ENCODE results near the gene DIS3.

DIS3 gene

GRCh38 chr13:72726726-72727416 is 54.8 kb downstream of the DIS3 start:
- TF ChIP-seq, protein P1, sequence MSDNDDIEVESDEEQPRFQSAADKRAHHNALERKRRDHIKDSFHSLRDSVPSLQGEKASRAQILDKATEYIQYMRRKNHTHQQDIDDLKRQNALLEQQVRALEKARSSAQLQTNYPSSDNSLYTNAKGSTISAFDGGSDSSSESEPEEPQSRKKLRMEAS (IDR thresholded peaks at IDR 0.05) = peak; percentile 77
- TF ChIP-seq TEAD4 (IDR thresholded peaks at IDR 0.05) (no peak), ZBTB7A (IDR thresholded peaks at IDR 0.05; ENCODE audit: low read depth) (0 out of 2 replicates have a peak, but pooled peaks have one; percentile 27), YY1 (IDR thresholded peaks at IDR 0.05; ENCODE audit: low read depth) (no peak), FOXM1 (IDR thresholded peaks at IDR 0.05; ENCODE audit: borderline replicate concordance, low read depth) (no peak)

DNA sequence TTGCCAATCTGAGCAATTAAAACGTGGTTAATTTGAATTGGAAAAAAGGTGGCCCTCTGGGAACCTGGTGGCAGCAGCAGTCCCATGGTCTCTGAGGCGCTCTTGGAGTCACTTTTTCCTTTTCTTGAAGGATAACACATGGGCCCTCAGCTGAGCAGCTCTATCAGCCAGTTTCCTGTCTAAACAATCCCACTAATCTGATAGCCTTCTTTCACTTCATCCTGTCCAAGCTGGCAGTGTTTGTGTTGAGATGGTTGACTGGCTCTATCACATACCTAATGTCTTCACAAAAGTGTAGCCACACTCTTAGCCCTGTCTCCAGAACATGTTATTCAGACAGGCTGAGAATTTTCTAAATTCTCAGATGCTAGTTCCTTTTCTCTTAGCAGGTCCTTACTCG is 64.9 kb downstream of the DIS3 start:
- TF ChIP-seq TCF12 (IDR thresholded peaks at IDR 0.05; ENCODE audit: low read depth) (no peak), RAD21 (IDR thresholded peaks at IDR 0.05; ENCODE audit: low read depth) (no peak), TEAD4 (IDR thresholded peaks at IDR 0.05) (no peak), EGR1 (IDR thresholded peaks at IDR 0.05) (no peak), YY1 (IDR thresholded peaks at IDR 0.05; ENCODE audit: low read depth) (no peak), EP300 (IDR thresholded peaks at IDR 0.05; ENCODE audit: borderline replicate concordance) (no peak), ZBTB7A (IDR thresholded peaks at IDR 0.05; ENCODE audit: low read depth) (no peak), NFIC (IDR thresholded peaks at IDR 0.05) (no peak), CEBPB (IDR thresholded peaks at IDR 0.05) (no peak), TAF1 (IDR thresholded peaks at IDR 0.05; ENCODE audit: low read depth) (no peak), FOXM1 (IDR thresholded peaks at IDR 0.05; ENCODE audit: borderline replicate concordance, low read depth) (no peak), REST (IDR thresholded peaks at IDR 0.05; ENCODE audit: low read depth) (no peak)
- TF ChIP-seq, protein P1 (IDR thresholded peaks at IDR 0.05) = no peak

Data from Ishikawa (cell line).